GM23338 (cell line): Measurements from ENCODE around the gene ASPSCR1. TPM values are rescaled to one million over a fixed set of nuclear protein-coding genes. Genes with fewer than 3 reads are reported as not detected.

Source experiments
- ATAC-seq: fragments of 200-7000 bp; cut with Tn5 transposase; 3 replicates; pipeline ENCODE4 v1.9.1; 2020
- DNase-seq: peaks from one replicate; pipeline ENCODE4 v3.0.0-alpha.2; 2015; ENCODE audit warnings: low spot score
- H2AFZ ChIP-seq: fragments of 200-600 bp; sonication (generic); 2 replicates; pipeline ENCODE4 v1.8.0; 2016; ENCODE audit warnings: antibody characterized with exemption, mild to moderate bottlenecking, moderate library complexity
- H3F3A ChIP-seq: fragments of 200-600 bp; sonication (generic); replicated peaks from 2 replicates; pipeline ENCODE4 v1.8.0; 2017; ENCODE audit warnings: antibody characterized with exemption, mixed run types, low read depth
- H3K27ac ChIP-seq: fragments of 200-600 bp; sonication (generic); 2 replicates; pipeline ENCODE4 v1.6.1; 2016; ENCODE audit warnings: low read depth
- H3K27me3 ChIP-seq: fragments of 200-600 bp; sonication (generic); 2 replicates; pipeline ENCODE4 v1.8.0; 2016; ENCODE audit warnings: mild to moderate bottlenecking, mixed run types, moderate library complexity; ENCODE audit not compliant: insufficient read depth
- H3K36me3 ChIP-seq: fragments of 200-600 bp; sonication (generic); 2 replicates; pipeline ENCODE4 v1.8.0; 2016; ENCODE audit warnings: mild to moderate bottlenecking; ENCODE audit not compliant: insufficient read depth
- H3K4me1 ChIP-seq: fragments of 200-600 bp; sonication (generic); 2 replicates; pipeline ENCODE4 v1.8.0; 2016; ENCODE audit warnings: mild to moderate bottlenecking, moderate library complexity; ENCODE audit not compliant: insufficient read depth
- H3K4me2 ChIP-seq: fragments of 200-600 bp; sonication (generic); 2 replicates; pipeline ENCODE4 v1.7.1; 2017; ENCODE audit warnings: mixed run types
- H3K4me3 ChIP-seq: fragments of 200-600 bp; sonication (generic); 2 replicates; pipeline ENCODE4 v1.6.1; 2016; ENCODE audit warnings: mixed run types
- H3K79me2 ChIP-seq: fragments of 200-600 bp; sonication (generic); replicated peaks from 2 replicates; pipeline ENCODE4 v1.8.0; 2017; ENCODE audit warnings: mild to moderate bottlenecking; ENCODE audit not compliant: insufficient read depth
- H3K9me2 ChIP-seq: fragments of 200-600 bp; sonication (generic); 2 replicates; pipeline ENCODE4 v1.8.0; 2017; ENCODE audit not compliant: insufficient read depth
- H4K20me1 ChIP-seq: fragments of 200-600 bp; sonication (generic); replicated peaks from 2 replicates; pipeline ENCODE4 v1.8.0; 2017; ENCODE audit warnings: mild to moderate bottlenecking; ENCODE audit not compliant: insufficient read depth
- H3K27ac Mint-ChIP-seq: 2 replicates; pipeline ENCODE4 v1.8.0; 2020; ENCODE audit warnings: inconsistent platforms, mild to moderate bottlenecking, moderate library complexity, mixed read lengths
- H3K27me3 Mint-ChIP-seq: 3 replicates; pipeline ENCODE4 v1.8.0; 2022; ENCODE audit warnings: low read depth, mild to moderate bottlenecking, moderate library complexity, mixed read lengths, inconsistent platforms; ENCODE audit not compliant: insufficient read depth, poor library complexity
- H3K36me3 Mint-ChIP-seq: 3 replicates; pipeline ENCODE4 v1.8.0; 2021; ENCODE audit warnings: low read depth, mild to moderate bottlenecking, inconsistent platforms, moderate library complexity, mixed read lengths
- H3K4me1 Mint-ChIP-seq: 3 replicates; pipeline ENCODE4 v1.8.0; 2020; ENCODE audit warnings: mild to moderate bottlenecking, inconsistent platforms, mixed read lengths
- H3K4me3 Mint-ChIP-seq: 3 replicates; pipeline ENCODE4 v1.8.0; 2021; ENCODE audit warnings: moderate library complexity, mild to moderate bottlenecking, inconsistent platforms, mixed read lengths
- H3K9me3 Mint-ChIP-seq: 3 replicates; pipeline ENCODE4 v1.8.0; 2020; ENCODE audit warnings: moderate library complexity, mild to moderate bottlenecking, inconsistent platforms, mixed read lengths
- CREB1 ChIP-seq: fragments of 250-450 bp; sonication (Bioruptor Pico); IDR thresholded peaks from 2 replicates; pipeline ENCODE4 v1.5.0; 2020; ENCODE audit warnings: low read depth, mild to moderate bottlenecking, moderate library complexity
- EZH2 ChIP-seq: fragments of 200-600 bp; sonication (generic); IDR thresholded peaks from one replicate; pipeline ENCODE4 v1.8.0; 2017; ENCODE audit warnings: antibody characterized with exemption, mild to moderate bottlenecking, low read depth; ENCODE audit not compliant: unreplicated experiment
- EZH2phosphoT487 ChIP-seq: fragments of 200-600 bp; sonication (generic); IDR thresholded peaks from one replicate; pipeline ENCODE4 v1.8.1; 2018; ENCODE audit warnings: antibody characterized with exemption; ENCODE audit not compliant: unreplicated experiment
- JUNB ChIP-seq: IDR thresholded peaks from one replicate; pipeline ENCODE4 v1.6.1; 2016; ENCODE audit warnings: antibody characterized with exemption; ENCODE audit not compliant: unreplicated experiment
- NANOG ChIP-seq: IDR thresholded peaks from 2 replicates; pipeline ENCODE4 v1.6.1; 2016; ENCODE audit warnings: antibody characterized with exemption, borderline replicate concordance
- POLR2AphosphoS5 ChIP-seq: IDR thresholded peaks from 2 replicates; pipeline ENCODE4 v1.6.1; 2016; ENCODE audit warnings: antibody characterized with exemption, low read depth
- STAT1 ChIP-seq: IDR thresholded peaks from one replicate; pipeline ENCODE4 v1.6.1; 2016; ENCODE audit warnings: antibody characterized with exemption; ENCODE audit not compliant: unreplicated experiment
- ZNF114 ChIP-seq: fragments of 250-450 bp; sonication (Bioruptor Pico); IDR thresholded peaks from 2 replicates; pipeline ENCODE4 v1.5.0; 2020; ENCODE audit warnings: mild to moderate bottlenecking, moderate library complexity
- ZNF331 ChIP-seq: fragments of 250-450 bp; sonication (Bioruptor Pico); IDR thresholded peaks from 2 replicates; pipeline ENCODE4 v1.5.0; 2020; ENCODE audit warnings: low read depth, mild to moderate bottlenecking, moderate library complexity
- polyA plus RNA-seq: library from polyadenylated mRNA; unstranded; fragments of >200 nt; fragmentation: Nextera tagmentation; extraction: Ambion mirVana; gene quantifications from 2 replicates; pipeline ENCODE4 v1.2.1, GENCODE V29; 2016
- total RNA-seq: library from RNA; depleted of rRNA; stranded (reverse); fragments of >200 nt; shearing (Covaris generic); gene quantifications from 2 replicates; pipeline ENCODE4 v1.2.3, GENCODE V29; 2014
- TF ChIP-seq, protein P1 (sequence below): IDR thresholded peaks from 2 replicates; pipeline ENCODE4 v1.6.1; 2016; ENCODE audit warnings: antibody characterized with exemption
- TF ChIP-seq, protein P2 (sequence below): IDR thresholded peaks from one replicate; pipeline ENCODE4 v1.6.1; 2018; ENCODE audit warnings: antibody characterized with exemption; ENCODE audit not compliant: unreplicated experiment
- TF ChIP-seq, protein P3 (sequence below): fragments of 250-450 bp; sonication (Bioruptor Pico); IDR thresholded peaks from 2 replicates; pipeline ENCODE4 v1.5.0; 2020; ENCODE audit warnings: mild to moderate bottlenecking, moderate library complexity
- TF ChIP-seq, protein P4 (sequence below), 2 experiments: fragments of 200-600 bp in 1 of 2; sonication (generic) in 1 of 2; conservative IDR thresholded peaks; 2 replicates each; pipeline versions ENCODE4 v1.5.1 to v1.6.1; 2016 to 2017; ENCODE audit warnings: antibody characterized with exemption in 2 of 2, low read depth in 2 of 2, mild to moderate bottlenecking in 2 of 2, moderate library complexity in 1 of 2

The ASPSCR1 gene
- total and polyA plus RNA-seq, 2 experiments from 2014 or later, result 44.2 to 46.9 TPM

DNA sequence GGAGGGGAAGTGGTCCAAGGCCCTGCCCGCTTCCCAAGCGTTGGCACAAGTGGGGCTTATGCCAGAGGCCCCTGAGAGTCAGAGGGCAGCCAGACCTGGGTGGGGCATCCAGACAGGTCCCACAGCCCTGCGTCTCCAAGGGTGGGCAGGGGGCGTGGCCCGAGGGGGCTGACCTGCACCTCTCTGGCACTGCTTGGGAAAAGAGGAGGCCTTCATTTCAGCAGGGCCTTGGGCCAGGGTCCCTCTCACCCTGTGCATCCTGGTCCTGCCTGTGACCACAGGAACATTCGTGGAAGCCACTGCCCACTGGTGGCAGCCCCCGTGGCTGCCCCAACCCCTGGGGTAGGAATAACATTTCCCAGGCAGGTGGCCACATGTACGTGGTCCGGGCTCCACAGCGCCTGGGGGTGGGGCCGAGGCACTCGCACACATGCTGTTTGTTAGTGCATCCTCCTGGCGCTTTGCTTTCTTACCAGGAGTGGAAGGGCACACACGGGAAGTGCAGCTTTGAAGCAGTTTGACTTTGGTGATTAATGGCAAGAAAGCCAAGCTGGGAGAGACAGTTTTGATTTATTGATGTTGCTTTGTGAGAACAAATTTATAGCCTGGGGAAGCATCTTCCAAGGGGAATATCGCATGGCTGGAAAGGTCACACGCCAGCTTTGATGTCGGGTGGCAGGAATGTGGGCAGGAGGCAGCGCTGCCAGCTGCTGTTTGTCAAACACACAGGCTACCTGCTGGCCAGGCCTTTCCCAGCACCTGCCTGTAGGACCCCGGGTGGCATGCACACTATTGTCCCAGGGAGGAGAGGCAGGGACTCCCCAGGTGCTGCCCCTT is 40.9 kb downstream of the ASPSCR1 start:
- Histone ChIP-seq H3K79me2 (peaks cover 15% of the 10 kb centered on the region), H3F3A (peaks cover 8% of the 10 kb centered on the region; the same call in 1 of the 2 replicates), H3K27ac (0 out of 2 replicates have a peak overlapping the region, but pooled peaks have one; percentile 80), H4K20me1 (peaks cover 3% of the 10 kb centered on the region), H3K27me3 (no peaks in the 10 kb centered on the region), H3K4me1 (peaks cover 5% of the 10 kb centered on the region; the same call in 1 of the 2 replicates), H3K4me3 (no peak overlapping the region), H2AFZ (no peak overlapping the region), H3K4me2 (no peak overlapping the region), H3K36me3 (no peaks in the 10 kb centered on the region), H3K9me2 (no peaks in the 10 kb centered on the region)
- TF ChIP-seq STAT1 (no peak), POLR2AphosphoS5 (no peak), ZNF331 (no peak), CREB1 (no peak), EZH2phosphoT487 (no peak), NANOG (no peak), ZNF114 (CRISPR knock-in tag) (no peak), EZH2 (no peak), JUNB (no peak)
- TF ChIP-seq, protein P1, sequence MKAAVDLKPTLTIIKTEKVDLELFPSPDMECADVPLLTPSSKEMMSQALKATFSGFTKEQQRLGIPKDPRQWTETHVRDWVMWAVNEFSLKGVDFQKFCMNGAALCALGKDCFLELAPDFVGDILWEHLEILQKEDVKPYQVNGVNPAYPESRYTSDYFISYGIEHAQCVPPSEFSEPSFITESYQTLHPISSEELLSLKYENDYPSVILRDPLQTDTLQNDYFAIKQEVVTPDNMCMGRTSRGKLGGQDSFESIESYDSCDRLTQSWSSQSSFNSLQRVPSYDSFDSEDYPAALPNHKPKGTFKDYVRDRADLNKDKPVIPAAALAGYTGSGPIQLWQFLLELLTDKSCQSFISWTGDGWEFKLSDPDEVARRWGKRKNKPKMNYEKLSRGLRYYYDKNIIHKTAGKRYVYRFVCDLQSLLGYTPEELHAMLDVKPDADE, result no peak
- TF ChIP-seq, protein P2, sequence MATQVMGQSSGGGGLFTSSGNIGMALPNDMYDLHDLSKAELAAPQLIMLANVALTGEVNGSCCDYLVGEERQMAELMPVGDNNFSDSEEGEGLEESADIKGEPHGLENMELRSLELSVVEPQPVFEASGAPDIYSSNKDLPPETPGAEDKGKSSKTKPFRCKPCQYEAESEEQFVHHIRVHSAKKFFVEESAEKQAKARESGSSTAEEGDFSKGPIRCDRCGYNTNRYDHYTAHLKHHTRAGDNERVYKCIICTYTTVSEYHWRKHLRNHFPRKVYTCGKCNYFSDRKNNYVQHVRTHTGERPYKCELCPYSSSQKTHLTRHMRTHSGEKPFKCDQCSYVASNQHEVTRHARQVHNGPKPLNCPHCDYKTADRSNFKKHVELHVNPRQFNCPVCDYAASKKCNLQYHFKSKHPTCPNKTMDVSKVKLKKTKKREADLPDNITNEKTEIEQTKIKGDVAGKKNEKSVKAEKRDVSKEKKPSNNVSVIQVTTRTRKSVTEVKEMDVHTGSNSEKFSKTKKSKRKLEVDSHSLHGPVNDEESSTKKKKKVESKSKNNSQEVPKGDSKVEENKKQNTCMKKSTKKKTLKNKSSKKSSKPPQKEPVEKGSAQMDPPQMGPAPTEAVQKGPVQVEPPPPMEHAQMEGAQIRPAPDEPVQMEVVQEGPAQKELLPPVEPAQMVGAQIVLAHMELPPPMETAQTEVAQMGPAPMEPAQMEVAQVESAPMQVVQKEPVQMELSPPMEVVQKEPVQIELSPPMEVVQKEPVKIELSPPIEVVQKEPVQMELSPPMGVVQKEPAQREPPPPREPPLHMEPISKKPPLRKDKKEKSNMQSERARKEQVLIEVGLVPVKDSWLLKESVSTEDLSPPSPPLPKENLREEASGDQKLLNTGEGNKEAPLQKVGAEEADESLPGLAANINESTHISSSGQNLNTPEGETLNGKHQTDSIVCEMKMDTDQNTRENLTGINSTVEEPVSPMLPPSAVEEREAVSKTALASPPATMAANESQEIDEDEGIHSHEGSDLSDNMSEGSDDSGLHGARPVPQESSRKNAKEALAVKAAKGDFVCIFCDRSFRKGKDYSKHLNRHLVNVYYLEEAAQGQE, result no peak
- TF ChIP-seq, protein P3, sequence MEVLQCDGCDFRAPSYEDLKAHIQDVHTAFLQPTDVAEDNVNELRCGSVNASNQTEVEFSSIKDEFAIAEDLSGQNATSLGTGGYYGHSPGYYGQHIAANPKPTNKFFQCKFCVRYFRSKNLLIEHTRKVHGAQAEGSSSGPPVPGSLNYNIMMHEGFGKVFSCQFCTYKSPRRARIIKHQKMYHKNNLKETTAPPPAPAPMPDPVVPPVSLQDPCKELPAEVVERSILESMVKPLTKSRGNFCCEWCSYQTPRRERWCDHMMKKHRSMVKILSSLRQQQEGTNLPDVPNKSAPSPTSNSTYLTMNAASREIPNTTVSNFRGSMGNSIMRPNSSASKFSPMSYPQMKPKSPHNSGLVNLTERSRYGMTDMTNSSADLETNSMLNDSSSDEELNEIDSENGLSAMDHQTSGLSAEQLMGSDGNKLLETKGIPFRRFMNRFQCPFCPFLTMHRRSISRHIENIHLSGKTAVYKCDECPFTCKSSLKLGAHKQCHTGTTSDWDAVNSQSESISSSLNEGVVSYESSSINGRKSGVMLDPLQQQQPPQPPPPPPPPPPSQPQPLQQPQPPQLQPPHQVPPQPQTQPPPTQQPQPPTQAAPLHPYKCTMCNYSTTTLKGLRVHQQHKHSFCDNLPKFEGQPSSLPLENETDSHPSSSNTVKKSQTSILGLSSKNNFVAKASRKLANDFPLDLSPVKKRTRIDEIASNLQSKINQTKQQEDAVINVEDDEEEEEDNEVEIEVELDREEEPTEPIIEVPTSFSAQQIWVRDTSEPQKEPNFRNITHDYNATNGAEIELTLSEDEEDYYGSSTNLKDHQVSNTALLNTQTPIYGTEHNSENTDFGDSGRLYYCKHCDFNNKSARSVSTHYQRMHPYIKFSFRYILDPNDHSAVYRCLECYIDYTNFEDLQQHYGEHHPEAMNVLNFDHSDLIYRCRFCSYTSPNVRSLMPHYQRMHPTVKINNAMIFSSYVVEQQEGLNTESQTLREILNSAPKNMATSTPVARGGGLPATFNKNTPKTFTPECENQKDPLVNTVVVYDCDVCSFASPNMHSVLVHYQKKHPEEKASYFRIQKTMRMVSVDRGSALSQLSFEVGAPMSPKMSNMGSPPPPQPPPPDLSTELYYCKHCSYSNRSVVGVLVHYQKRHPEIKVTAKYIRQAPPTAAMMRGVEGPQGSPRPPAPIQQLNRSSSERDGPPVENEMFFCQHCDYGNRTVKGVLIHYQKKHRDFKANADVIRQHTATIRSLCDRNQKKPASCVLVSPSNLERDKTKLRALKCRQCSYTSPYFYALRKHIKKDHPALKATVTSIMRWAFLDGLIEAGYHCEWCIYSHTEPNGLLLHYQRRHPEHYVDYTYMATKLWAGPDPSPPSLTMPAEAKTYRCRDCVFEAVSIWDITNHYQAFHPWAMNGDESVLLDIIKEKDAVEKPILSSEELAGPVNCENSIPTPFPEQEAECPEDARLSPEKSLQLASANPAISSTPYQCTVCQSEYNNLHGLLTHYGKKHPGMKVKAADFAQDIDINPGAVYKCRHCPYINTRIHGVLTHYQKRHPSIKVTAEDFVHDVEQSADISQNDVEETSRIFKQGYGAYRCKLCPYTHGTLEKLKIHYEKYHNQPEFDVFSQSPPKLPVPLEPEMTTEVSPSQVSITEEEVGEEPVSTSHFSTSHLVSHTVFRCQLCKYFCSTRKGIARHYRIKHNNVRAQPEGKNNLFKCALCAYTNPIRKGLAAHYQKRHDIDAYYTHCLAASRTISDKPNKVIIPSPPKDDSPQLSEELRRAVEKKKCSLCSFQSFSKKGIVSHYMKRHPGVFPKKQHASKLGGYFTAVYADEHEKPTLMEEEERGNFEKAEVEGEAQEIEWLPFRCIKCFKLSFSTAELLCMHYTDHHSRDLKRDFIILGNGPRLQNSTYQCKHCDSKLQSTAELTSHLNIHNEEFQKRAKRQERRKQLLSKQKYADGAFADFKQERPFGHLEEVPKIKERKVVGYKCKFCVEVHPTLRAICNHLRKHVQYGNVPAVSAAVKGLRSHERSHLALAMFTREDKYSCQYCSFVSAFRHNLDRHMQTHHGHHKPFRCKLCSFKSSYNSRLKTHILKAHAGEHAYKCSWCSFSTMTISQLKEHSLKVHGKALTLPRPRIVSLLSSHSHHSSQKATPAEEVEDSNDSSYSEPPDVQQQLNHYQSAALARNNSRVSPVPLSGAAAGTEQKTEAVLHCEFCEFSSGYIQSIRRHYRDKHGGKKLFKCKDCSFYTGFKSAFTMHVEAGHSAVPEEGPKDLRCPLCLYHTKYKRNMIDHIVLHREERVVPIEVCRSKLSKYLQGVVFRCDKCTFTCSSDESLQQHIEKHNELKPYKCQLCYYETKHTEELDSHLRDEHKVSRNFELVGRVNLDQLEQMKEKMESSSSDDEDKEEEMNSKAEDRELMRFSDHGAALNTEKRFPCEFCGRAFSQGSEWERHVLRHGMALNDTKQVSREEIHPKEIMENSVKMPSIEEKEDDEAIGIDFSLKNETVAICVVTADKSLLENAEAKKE, result no peak
- TF ChIP-seq, protein P4, sequence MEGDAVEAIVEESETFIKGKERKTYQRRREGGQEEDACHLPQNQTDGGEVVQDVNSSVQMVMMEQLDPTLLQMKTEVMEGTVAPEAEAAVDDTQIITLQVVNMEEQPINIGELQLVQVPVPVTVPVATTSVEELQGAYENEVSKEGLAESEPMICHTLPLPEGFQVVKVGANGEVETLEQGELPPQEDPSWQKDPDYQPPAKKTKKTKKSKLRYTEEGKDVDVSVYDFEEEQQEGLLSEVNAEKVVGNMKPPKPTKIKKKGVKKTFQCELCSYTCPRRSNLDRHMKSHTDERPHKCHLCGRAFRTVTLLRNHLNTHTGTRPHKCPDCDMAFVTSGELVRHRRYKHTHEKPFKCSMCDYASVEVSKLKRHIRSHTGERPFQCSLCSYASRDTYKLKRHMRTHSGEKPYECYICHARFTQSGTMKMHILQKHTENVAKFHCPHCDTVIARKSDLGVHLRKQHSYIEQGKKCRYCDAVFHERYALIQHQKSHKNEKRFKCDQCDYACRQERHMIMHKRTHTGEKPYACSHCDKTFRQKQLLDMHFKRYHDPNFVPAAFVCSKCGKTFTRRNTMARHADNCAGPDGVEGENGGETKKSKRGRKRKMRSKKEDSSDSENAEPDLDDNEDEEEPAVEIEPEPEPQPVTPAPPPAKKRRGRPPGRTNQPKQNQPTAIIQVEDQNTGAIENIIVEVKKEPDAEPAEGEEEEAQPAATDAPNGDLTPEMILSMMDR (conservative IDR thresholded peaks at IDR 0.05; ENCODE audit: low read depth in 2 of 2), result no peak
- DNase-seq (no peak), ATAC-seq (no peak)
- H3K36me3 Mint-ChIP-seq, result peaks cover 6% of the 10 kb centered on the region; the same call in 1 of the 3 replicates
- H3K4me3 Mint-ChIP-seq, result no peak overlapping the region; the same call in 2 of the 3 replicates
- no peaks in the 10 kb centered on the region for H3K9me3 Mint-ChIP-seq
- H3K27me3 Mint-ChIP-seq, result peaks cover 17% of the 10 kb centered on the region
- H3K4me1 Mint-ChIP-seq, result peaks cover 5% of the 10 kb centered on the region; the same call in 2 of the 3 replicates
- H3K27ac Mint-ChIP-seq, result no peak overlapping the region
